ENCODE results near the gene LRFN2.

The LRFN2 gene

GRCh38 chr6:40585651-40586269 is 1.4 kb downstream of the LRFN2 start:
- no peak for DNase-seq

GRCh38 chr6:40585223-40585622 is 1.9 kb downstream of the LRFN2 start:
- no peak for DNase-seq

GRCh38 chr6:40584741-40585140 is 2.4 kb downstream of the LRFN2 start:
- DNase-seq, result no peak

GRCh38 chr6:40583709-40584108 is 3.5 kb downstream of the LRFN2 start:
- DNase-seq, result no peak

GRCh38 chr6:40582892-40583291 is 4.3 kb downstream of the LRFN2 start:
- DNase-seq, result no peak

GRCh38 chr6:40579101-40579500 is 8.1 kb downstream of the LRFN2 start:
- no peak for DNase-seq

- DNase-seq, result no peak
Observed at GRCh38 chr6:40577672-40578071, 9.5 kb downstream of the LRFN2 start.

- DNase-seq, result no peak
Observed at GRCh38 chr6:40573221-40573620, 13.9 kb downstream of the LRFN2 start.

GRCh38 chr6:40569162-40569910 is 17.8 kb downstream of the LRFN2 start:
- no peak for DNase-seq

- no peak for DNase-seq
Observed at GRCh38 chr6:40568062-40568708, 19.0 kb downstream of the LRFN2 start.

- no peak for DNase-seq
Observed at GRCh38 chr6:40563111-40563510, 24.1 kb downstream of the LRFN2 start.

- DNase-seq, result no peak
Observed at GRCh38 chr6:40559056-40559455, 28.1 kb downstream of the LRFN2 start.

- DNase-seq, result no peak
Observed at GRCh38 chr6:40558102-40558501, 29.1 kb downstream of the LRFN2 start.

GRCh38 chr6:40556881-40557280 is 30.3 kb downstream of the LRFN2 start:
- DNase-seq, result no peak

- no peak for DNase-seq
Observed at GRCh38 chr6:40556023-40556422, 31.1 kb downstream of the LRFN2 start.

- DNase-seq, result no peak
Observed at GRCh38 chr6:40555092-40555491, 32.1 kb downstream of the LRFN2 start.

GRCh38 chr6:40552941-40553340 is 34.2 kb downstream of the LRFN2 start:
- DNase-seq, result no peak

- DNase-seq, result no peak
Observed at GRCh38 chr6:40551966-40552505, 35.1 kb downstream of the LRFN2 start.

GRCh38 chr6:40550202-40551101 is 36.7 kb downstream of the LRFN2 start:
- DNase-seq, result peak in 1 of 2 experiments; percentile 14

GRCh38 chr6:40545954-40546353 is 41.2 kb downstream of the LRFN2 start:
- DNase-seq, result no peak

GRCh38 chr6:40543776-40544175 is 43.4 kb downstream of the LRFN2 start:
- no peak for DNase-seq

GRCh38 chr6:40543146-40543545 is 44.0 kb downstream of the LRFN2 start:
- no peak for DNase-seq

All from SW 1271 (cell line).